Stimulated activated memory B cell treated with anti-CD40 and anti-IgM and Interleukin-4, amounts not matched to agents 10 μg/mL and 1 μg/mL and 100 μg/mL, for 72 hours (primary cell): ENCODE data around the gene SLIT1.

Experiments used
- ATAC-seq: fragments of 150-1000 bp; cut with Tn5 transposase; 2 replicates; pipeline ENCODE4 v1.10.0; 2021
- H3K27ac Mint-ChIP-seq: one replicate; pipeline ENCODE4 v1.8.0; 2022; ENCODE audit warnings: mild to moderate bottlenecking, mixed read lengths
- H3K27me3 Mint-ChIP-seq: one replicate; pipeline ENCODE4 v1.8.0; 2022; ENCODE audit warnings: mixed read lengths
- H3K36me3 Mint-ChIP-seq: one replicate; pipeline ENCODE4 v1.8.0; 2022; ENCODE audit warnings: mixed read lengths
- H3K4me1 Mint-ChIP-seq: one replicate; pipeline ENCODE4 v1.8.0; 2022; ENCODE audit warnings: mixed read lengths
- H3K4me3 Mint-ChIP-seq: one replicate; pipeline ENCODE4 v1.8.0; 2022; ENCODE audit warnings: mild to moderate bottlenecking, moderate library complexity, mixed read lengths
- H3K9me3 Mint-ChIP-seq: one replicate; pipeline ENCODE4 v1.8.0; 2022; ENCODE audit warnings: mixed read lengths

SLIT1 gene

GRCh38 chr10:97081621-97082235 is 104.0 kb downstream of the SLIT1 start:
- peaks cover 59% of the 10 kb centered on the region for H3K27me3 Mint-ChIP-seq

GRCh38 chr10:97080051-97080776 is 105.5 kb downstream of the SLIT1 start:
- peaks cover 56% of the 10 kb centered on the region for H3K27me3 Mint-ChIP-seq
- ATAC-seq = no peak
- no peak overlapping the region for H3K4me3 Mint-ChIP-seq
- no peaks in the 10 kb centered on the region for H3K4me1 Mint-ChIP-seq
- no peaks in the 10 kb centered on the region for H3K36me3 Mint-ChIP-seq
- no peak overlapping the region for H3K27ac Mint-ChIP-seq
- H3K9me3 Mint-ChIP-seq = no peaks in the 10 kb centered on the region

More at GRCh38 chr10:97081621-97082235, 104.0 kb downstream of the SLIT1 start:
- no peak overlapping the region for H3K4me3 Mint-ChIP-seq
- H3K36me3 Mint-ChIP-seq = no peaks in the 10 kb centered on the region
- no peaks in the 10 kb centered on the region for H3K9me3 Mint-ChIP-seq
- H3K4me1 Mint-ChIP-seq = no peaks in the 10 kb centered on the region
- H3K27ac Mint-ChIP-seq = no peak overlapping the region
- ATAC-seq = peak; percentile 44

- ATAC-seq = no peak
- peaks cover 56% of the 10 kb centered on the region for H3K27me3 Mint-ChIP-seq
- no peak overlapping the region for H3K4me3 Mint-ChIP-seq
- H3K9me3 Mint-ChIP-seq = no peaks in the 10 kb centered on the region
- no peaks in the 10 kb centered on the region for H3K4me1 Mint-ChIP-seq
- no peaks in the 10 kb centered on the region for H3K36me3 Mint-ChIP-seq
- no peak overlapping the region for H3K27ac Mint-ChIP-seq
Measured at GRCh38 chr10:97079448-97079847, 106.3 kb downstream of the SLIT1 start.

GRCh38 chr10:97078938-97079445 is 106.8 kb downstream of the SLIT1 start:
- H3K36me3 Mint-ChIP-seq = no peaks in the 10 kb centered on the region
- H3K27me3 Mint-ChIP-seq = peaks cover 56% of the 10 kb centered on the region
- no peaks in the 10 kb centered on the region for H3K9me3 Mint-ChIP-seq
- no peak for ATAC-seq
- H3K4me1 Mint-ChIP-seq = no peaks in the 10 kb centered on the region
- no peak overlapping the region for H3K27ac Mint-ChIP-seq
- H3K4me3 Mint-ChIP-seq = no peak overlapping the region

GRCh38 chr10:97078261-97078937 is 107.4 kb downstream of the SLIT1 start:
- H3K27me3 Mint-ChIP-seq = peaks cover 56% of the 10 kb centered on the region
- H3K36me3 Mint-ChIP-seq = no peaks in the 10 kb centered on the region
- H3K27ac Mint-ChIP-seq = no peak overlapping the region
- no peaks in the 10 kb centered on the region for H3K4me1 Mint-ChIP-seq
- no peak overlapping the region for H3K4me3 Mint-ChIP-seq
- no peak for ATAC-seq
- no peaks in the 10 kb centered on the region for H3K9me3 Mint-ChIP-seq

GRCh38 chr10:97076781-97077180 is 109.0 kb downstream of the SLIT1 start:
- no peak overlapping the region for H3K4me3 Mint-ChIP-seq
- H3K27ac Mint-ChIP-seq = no peak overlapping the region
- H3K4me1 Mint-ChIP-seq = no peaks in the 10 kb centered on the region
- H3K36me3 Mint-ChIP-seq = no peaks in the 10 kb centered on the region
- no peak for ATAC-seq
- no peaks in the 10 kb centered on the region for H3K9me3 Mint-ChIP-seq
- H3K27me3 Mint-ChIP-seq = peaks cover 65% of the 10 kb centered on the region

DNA sequence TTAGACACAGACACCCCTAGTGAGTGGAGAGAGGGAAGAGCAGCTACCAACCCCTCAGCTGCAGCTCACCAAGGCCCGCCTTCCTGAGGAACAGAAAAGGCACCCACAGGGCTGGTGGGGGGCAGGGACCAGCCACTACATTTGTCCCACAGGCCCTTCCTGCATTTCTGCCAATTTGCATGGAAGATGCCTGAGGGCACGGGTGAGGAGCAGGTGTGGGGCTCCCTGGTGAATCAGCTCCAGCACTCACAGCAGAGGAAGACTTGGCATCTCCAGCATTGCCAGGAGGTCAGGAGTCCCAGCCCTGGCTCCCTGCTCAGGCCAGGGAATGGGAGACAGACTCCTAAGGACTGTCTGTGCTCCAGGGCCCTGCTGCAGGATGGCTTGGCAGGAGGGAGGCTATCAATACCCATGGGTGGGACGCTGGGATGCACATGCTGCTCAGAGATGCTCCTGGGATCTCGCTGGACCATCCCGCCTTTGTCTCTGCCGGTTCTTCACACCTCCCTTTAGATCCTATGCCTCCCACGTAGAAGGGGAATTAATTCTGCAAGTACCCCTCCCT is 109.7 kb downstream of the SLIT1 start:
- Mint-ChIP-seq H3K36me3 (no peaks in the 10 kb centered on the region), H3K9me3 (no peaks in the 10 kb centered on the region), H3K27ac (no peak overlapping the region), H3K4me1 (no peaks in the 10 kb centered on the region), H3K4me3 (no peak overlapping the region), H3K27me3 (peaks cover 65% of the 10 kb centered on the region)
- no peak for ATAC-seq

- ATAC-seq = no peak
- no peaks in the 10 kb centered on the region for H3K9me3 Mint-ChIP-seq
- H3K36me3 Mint-ChIP-seq = no peaks in the 10 kb centered on the region
- no peak overlapping the region for H3K27ac Mint-ChIP-seq
- peaks cover 65% of the 10 kb centered on the region for H3K27me3 Mint-ChIP-seq
- no peak overlapping the region for H3K4me3 Mint-ChIP-seq
- no peaks in the 10 kb centered on the region for H3K4me1 Mint-ChIP-seq
Measured at GRCh38 chr10:97075421-97075820, 110.3 kb downstream of the SLIT1 start.

- H3K9me3 Mint-ChIP-seq = no peaks in the 10 kb centered on the region
- peaks cover 65% of the 10 kb centered on the region for H3K27me3 Mint-ChIP-seq
- no peaks in the 10 kb centered on the region for H3K36me3 Mint-ChIP-seq
- no peak overlapping the region for H3K27ac Mint-ChIP-seq
- ATAC-seq = no peak
- H3K4me3 Mint-ChIP-seq = no peak overlapping the region
- H3K4me1 Mint-ChIP-seq = no peaks in the 10 kb centered on the region
Measured at GRCh38 chr10:97074256-97075145, 111.3 kb downstream of the SLIT1 start.

- ATAC-seq = peak; percentile 65
- Mint-ChIP-seq H3K4me1 (no peaks in the 10 kb centered on the region), H3K36me3 (no peaks in the 10 kb centered on the region), H3K4me3 (no peak overlapping the region), H3K27ac (no peak overlapping the region), H3K27me3 (peaks cover 69% of the 10 kb centered on the region), H3K9me3 (no peaks in the 10 kb centered on the region)
Measured at GRCh38 chr10:97072851-97073665, 112.7 kb downstream of the SLIT1 start.

DNA sequence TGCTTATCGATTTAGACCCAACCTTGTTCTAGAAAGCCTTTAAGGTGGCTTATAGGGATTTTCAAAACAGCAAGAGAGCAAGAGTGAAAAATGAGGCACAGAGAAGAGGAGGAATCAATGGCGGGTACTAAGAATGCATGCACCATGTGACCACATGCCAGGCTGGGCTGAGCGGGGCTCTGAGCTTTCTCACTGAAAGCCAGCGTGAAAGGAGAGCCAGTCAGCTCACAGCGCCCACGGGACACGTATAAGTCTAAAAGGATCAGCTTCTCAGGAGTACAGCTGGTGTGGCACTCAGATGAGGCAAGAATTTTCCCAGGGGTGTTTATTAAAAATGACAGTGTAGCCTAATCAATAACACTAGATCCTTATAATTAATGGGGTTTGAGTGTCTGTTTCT is 114.3 kb downstream of the SLIT1 start:
- Mint-ChIP-seq H3K36me3 (no peaks in the 10 kb centered on the region), H3K4me3 (no peak overlapping the region), H3K27ac (no peak overlapping the region), H3K4me1 (no peaks in the 10 kb centered on the region), H3K27me3 (peaks cover 82% of the 10 kb centered on the region), H3K9me3 (no peaks in the 10 kb centered on the region)
- ATAC-seq = no peak

DNA sequence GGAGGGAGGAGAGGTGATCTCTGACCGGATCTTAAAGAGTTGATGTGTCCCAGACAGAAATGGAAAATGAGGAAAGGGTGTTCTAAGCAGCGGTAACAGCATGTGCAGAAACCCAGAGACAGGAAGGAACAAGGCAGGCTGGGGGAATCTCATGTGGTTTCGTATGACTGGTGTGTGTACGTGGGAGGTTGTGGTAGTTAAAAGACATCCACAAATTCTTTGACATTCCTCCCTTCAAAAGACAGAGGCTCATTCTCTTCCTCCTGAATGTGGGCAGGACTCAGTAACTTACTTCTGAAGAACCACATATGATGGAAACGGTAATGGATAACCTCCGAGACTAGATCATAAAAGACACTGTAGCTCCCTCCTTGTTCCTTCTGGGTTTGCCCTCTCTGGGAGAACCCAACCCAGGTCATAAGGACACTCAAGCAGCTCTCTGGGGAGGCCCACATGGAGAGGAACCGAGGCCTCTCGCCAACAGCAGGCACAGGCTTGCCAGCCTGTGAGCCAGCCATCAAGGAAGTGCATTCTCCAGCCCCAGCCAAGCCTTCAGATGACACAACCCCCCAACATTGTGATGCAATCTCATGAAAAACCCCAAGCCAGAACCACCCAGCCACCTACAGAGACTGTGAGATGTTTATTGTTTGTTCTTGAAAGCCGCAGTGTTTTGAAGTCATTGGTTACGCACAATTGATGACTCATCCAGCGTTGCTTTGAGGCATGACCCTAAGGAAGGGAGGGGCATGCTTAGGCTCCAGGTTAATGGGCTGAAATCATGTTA is 116.0 kb downstream of the SLIT1 start:
- Mint-ChIP-seq H3K27ac (no peak overlapping the region), H3K36me3 (no peaks in the 10 kb centered on the region), H3K4me3 (no peak overlapping the region), H3K27me3 (peaks cover 77% of the 10 kb centered on the region), H3K4me1 (no peaks in the 10 kb centered on the region), H3K9me3 (no peaks in the 10 kb centered on the region)
- no peak for ATAC-seq

GRCh38 chr10:97069026-97069425 is 116.7 kb downstream of the SLIT1 start:
- H3K27me3 Mint-ChIP-seq = peaks cover 70% of the 10 kb centered on the region
- no peak overlapping the region for H3K27ac Mint-ChIP-seq
- no peak for ATAC-seq

More at GRCh38 chr10:97069026-97069425, 116.7 kb downstream of the SLIT1 start:
- Mint-ChIP-seq H3K4me3 (no peak overlapping the region), H3K4me1 (no peaks in the 10 kb centered on the region), H3K9me3 (no peaks in the 10 kb centered on the region), H3K36me3 (no peaks in the 10 kb centered on the region)
